ENCODE results near the gene CAMSAP1.

GRCh38 chr9:135901031-135901758 lies 6.2 kb downstream of the CAMSAP1 start:
- TF ChIP-seq CTCF (IDR thresholded peaks at IDR 0.05) (no peak), POLR2A (IDR thresholded peaks at IDR 0.05) (no peak)
